GM18951 (cell line): ENCODE results near the gene GJA3.
A peak's percentile ranks its signal among the peaks of the same experiment; 100 is the strongest.

Source experiments
- POLR2A ChIP-seq: IDR thresholded peaks from 4 replicates; pipeline ENCODE4 v1.6.1; 2011; ENCODE audit warnings: mild to moderate bottlenecking; ENCODE audit not compliant: insufficient read length, insufficient read depth; ENCODE audit errors: extremely low read depth
- in situ Hi-C: fragments of 300-500 bp; cut with MboI; formaldehyde crosslinking; loops from one replicate; pipeline ENCODE4 v1.12.0; 2022; ENCODE audit warnings: low sequenced_read_pairs, mixed read lengths, inconsistent platforms; ENCODE audit not compliant: unreplicated experiment

Gene GJA3

GRCh38 chr13:20160306-20161274, at the start of gene GJA3:
GJA3 (minus strand) TSS chr13:20161052; CDS start chr13:20143288, 17,764 bp downstream.
- in situ Hi-C loops: no loop called here

GRCh38 chr13:20209948-20210347, 49.1 kb upstream of the GJA3 start:
- in situ Hi-C loops: no loop called here
- no peak for TF ChIP-seq POLR2A

More at GRCh38 chr13:20160306-20161274, at the start of gene GJA3:
- TF ChIP-seq POLR2A: peak; percentile 49

GRCh38 chr13:20206698-20207235, 45.9 kb upstream of the GJA3 start:
- no peak for TF ChIP-seq POLR2A
- in situ Hi-C loops: no loop called here

- in situ Hi-C loops: no loop called here
Measured at GRCh38 chr13:20206065-20206697, 45.3 kb upstream of the GJA3 start.

GRCh38 chr13:20198781-20199180, 37.9 kb upstream of the GJA3 start:
- in situ Hi-C loops: loop anchor here (10.0 to 25.0 kb wide), 2 partner anchors 176 to 614 kb away; no protein-coding TSS in a partner anchor
- no peak for TF ChIP-seq POLR2A

More at GRCh38 chr13:20206065-20206697, 45.3 kb upstream of the GJA3 start:
- no peak for TF ChIP-seq POLR2A

- in situ Hi-C loops: loop anchor here (10.0 to 25.0 kb wide), 2 partner anchors 177 to 615 kb away; no protein-coding TSS in a partner anchor
- no peak for TF ChIP-seq POLR2A
Measured at GRCh38 chr13:20197361-20197834, 36.5 kb upstream of the GJA3 start.

GRCh38 chr13:20195801-20196200, 34.9 kb upstream of the GJA3 start:
- no peak for TF ChIP-seq POLR2A
- in situ Hi-C loops: loop anchor here (10.0 to 25.0 kb wide), 2 partner anchors 179 to 616 kb away; no protein-coding TSS in a partner anchor

- in situ Hi-C loops: loop anchor here (5.0 to 25.0 kb wide), 3 partner anchors 181 to 733 kb away; no protein-coding TSS in a partner anchor
Measured at GRCh38 chr13:20193907-20194631, 33.2 kb upstream of the GJA3 start.

GRCh38 chr13:20193162-20193906, 32.5 kb upstream of the GJA3 start:
- TF ChIP-seq POLR2A: no peak
- in situ Hi-C loops: loop anchor here (5.0 to 25.0 kb wide), 3 partner anchors 181 to 734 kb away; no protein-coding TSS in a partner anchor

More at GRCh38 chr13:20193907-20194631, 33.2 kb upstream of the GJA3 start:
- TF ChIP-seq POLR2A: no peak

GRCh38 chr13:20192836-20193161, 31.9 kb upstream of the GJA3 start, which contains the start of gene GJB2:
GJB2 (minus strand) TSS chr13:20192938; CDS start chr13:20189581, 3,357 bp downstream.
- in situ Hi-C loops: loop anchor here (5.0 to 25.0 kb wide), 3 partner anchors 182 to 735 kb away; no protein-coding TSS in a partner anchor
- TF ChIP-seq POLR2A: no peak

- no peak for TF ChIP-seq POLR2A
- in situ Hi-C loops: loop anchor here (5.0 to 25.0 kb wide), 3 partner anchors 183 to 735 kb away; no protein-coding TSS in a partner anchor
Measured at GRCh38 chr13:20192158-20192835, 31.4 kb upstream of the GJA3 start.
